ENCODE measurements around the gene MSH3.

MSH3 gene

DNA sequence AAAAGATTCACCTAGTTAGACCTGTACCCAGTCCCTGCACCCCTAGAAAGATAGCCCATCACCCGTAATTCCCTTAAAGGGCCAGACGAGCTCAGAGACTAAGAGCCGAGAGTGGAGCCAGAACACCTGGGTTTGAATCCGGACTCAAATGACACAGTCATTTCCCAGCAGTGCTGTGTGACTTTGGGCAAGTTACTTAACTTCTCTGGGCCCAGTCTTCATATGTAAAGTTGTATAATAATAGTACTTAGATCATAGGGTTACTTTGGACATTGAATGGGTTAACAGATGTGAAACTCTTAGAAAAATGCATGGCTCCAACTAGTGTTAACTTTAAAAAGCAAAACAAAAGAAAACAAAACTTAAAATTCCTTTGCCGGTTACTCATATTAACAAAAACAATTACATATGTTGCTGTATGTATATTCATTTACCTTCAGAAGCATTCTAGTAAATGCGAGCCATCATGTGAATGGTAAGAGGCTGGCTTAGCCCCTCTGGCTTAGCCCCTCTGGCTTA, 265.3 kb downstream of the MSH3 start:
- DNase-seq: no peak

DNA sequence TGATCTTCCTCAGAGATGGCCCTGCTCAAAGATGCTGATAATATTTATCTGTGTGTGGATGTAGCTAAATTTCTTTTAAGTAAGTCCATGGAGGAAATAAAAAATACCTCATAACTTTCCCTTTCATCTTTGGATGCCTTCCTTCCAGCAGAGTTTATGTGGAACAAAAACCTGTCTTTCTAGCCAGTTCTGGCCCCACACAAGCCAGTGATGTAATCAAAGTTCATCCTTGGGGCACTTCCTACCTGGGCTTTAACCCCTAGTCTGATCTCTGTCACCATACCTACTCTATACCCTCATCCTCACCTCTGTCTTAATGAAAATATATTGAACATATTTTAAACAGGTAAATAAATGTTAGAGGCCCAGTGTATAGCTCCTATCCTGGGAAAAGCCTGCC, 265.9 kb downstream of the MSH3 start:
- DNase-seq: no peak

DNA sequence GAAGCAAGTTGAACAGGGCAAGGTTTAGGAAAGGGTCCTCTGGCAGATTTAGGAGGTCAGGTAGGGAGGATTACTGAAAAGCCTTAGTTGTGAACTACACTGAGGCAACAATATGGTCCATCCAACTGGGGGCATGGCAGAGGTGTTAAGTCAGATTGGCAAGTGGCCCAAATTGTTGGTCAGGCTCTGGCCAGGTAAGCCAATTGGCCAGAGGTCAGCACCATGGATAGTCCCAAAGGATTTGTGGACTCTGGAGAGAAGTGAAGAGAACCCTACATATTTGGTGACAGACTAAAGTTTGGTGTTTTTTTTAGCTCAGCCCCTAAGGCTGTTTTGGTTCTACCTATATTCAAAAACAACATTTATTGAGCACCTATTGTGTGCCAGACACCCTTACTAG, 266.6 kb downstream of the MSH3 start:
- DNase-seq: no peak

DNA sequence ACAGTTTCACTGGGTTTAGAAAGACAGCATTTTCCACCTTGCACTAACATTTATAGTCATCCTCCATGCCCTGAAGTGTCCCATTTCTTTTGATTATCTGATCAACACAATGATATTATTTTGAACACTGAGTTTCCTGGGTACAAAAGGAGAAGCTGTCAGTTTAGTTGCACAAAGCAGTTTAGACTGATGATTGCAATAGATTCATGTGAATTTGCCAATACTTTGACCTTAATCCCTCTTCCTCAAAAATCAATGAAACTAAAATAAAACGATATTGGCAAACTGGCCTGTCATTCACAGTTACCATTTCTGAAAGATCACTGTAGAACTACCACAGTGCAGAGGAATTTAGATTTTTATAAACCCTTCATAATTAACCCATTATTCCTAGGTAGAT, 271.5 kb downstream of the MSH3 start:
- DNase-seq: no peak

Data from NCI-H1930 (cell line).